Measurements from ENCODE around the gene LRRC52.

Gene LRRC52

GRCh38 chr1:165536016-165536415 is 7.8 kb upstream of the LRRC52 start:
- FAIRE-seq (no peak), DNase-seq (ENCODE audit: insufficient read length, low spot score) (no peak)
- TF ChIP-seq SPI1 (IDR thresholded peaks at IDR 0.05; ENCODE audit: low read depth, low read length) (no peak), TAF1 (IDR thresholded peaks at IDR 0.05; ENCODE audit: low read depth, low read length) (no peak), POLR2A (IDR thresholded peaks at IDR 0.05; ENCODE audit: low read depth, low read length) (no peak), POLR2AphosphoS5 (IDR thresholded peaks at IDR 0.05; ENCODE audit: low read depth, low read length) (no peak), POU2F2 (IDR thresholded peaks at IDR 0.05; ENCODE audit: low read depth, low read length) (no peak), PAX5 (IDR thresholded peaks at IDR 0.05; ENCODE audit: insufficient read depth, low read length, severe bottlenecking) (no peak)

- TF ChIP-seq TAF1 (IDR thresholded peaks at IDR 0.05; ENCODE audit: low read depth, low read length), result no peak
- TF ChIP-seq POLR2AphosphoS5 (IDR thresholded peaks at IDR 0.05; ENCODE audit: low read depth, low read length), result no peak
- no peak for TF ChIP-seq POLR2A (IDR thresholded peaks at IDR 0.05; ENCODE audit: low read depth, low read length)
- TF ChIP-seq SPI1 (IDR thresholded peaks at IDR 0.05; ENCODE audit: low read depth, low read length), result no peak
- TF ChIP-seq POU2F2 (IDR thresholded peaks at IDR 0.05; ENCODE audit: low read depth, low read length), result no peak
- no peak for TF ChIP-seq PAX5 (IDR thresholded peaks at IDR 0.05; ENCODE audit: insufficient read depth, low read length, severe bottlenecking)
- no peak for FAIRE-seq
- DNase-seq (ENCODE audit: insufficient read length, low spot score), result no peak
Measured at GRCh38 chr1:165537356-165538109, 6.3 kb upstream of the LRRC52 start.

- TF ChIP-seq POU2F2 (IDR thresholded peaks at IDR 0.05; ENCODE audit: low read depth, low read length) (no peak), SPI1 (IDR thresholded peaks at IDR 0.05; ENCODE audit: low read depth, low read length) (no peak), PAX5 (IDR thresholded peaks at IDR 0.05; ENCODE audit: insufficient read depth, low read length, severe bottlenecking) (no peak), POLR2A (IDR thresholded peaks at IDR 0.05; ENCODE audit: low read depth, low read length) (no peak), TAF1 (IDR thresholded peaks at IDR 0.05; ENCODE audit: low read depth, low read length) (no peak), POLR2AphosphoS5 (IDR thresholded peaks at IDR 0.05; ENCODE audit: low read depth, low read length) (no peak)
- DNase-seq (ENCODE audit: insufficient read length, low spot score), result no peak
- no peak for FAIRE-seq
Measured at GRCh38 chr1:165539306-165539705, 4.5 kb upstream of the LRRC52 start.

- no peak for TF ChIP-seq POLR2A (IDR thresholded peaks at IDR 0.05; ENCODE audit: low read depth, low read length)
- no peak for TF ChIP-seq POU2F2 (IDR thresholded peaks at IDR 0.05; ENCODE audit: low read depth, low read length)
- FAIRE-seq (no peak), DNase-seq (ENCODE audit: insufficient read length, low spot score) (no peak)
Measured at GRCh38 chr1:165539908-165540307, 3.9 kb upstream of the LRRC52 start.

GRCh38 chr1:165542015-165542631 is 1.7 kb upstream of the LRRC52 start:
- no peak for TF ChIP-seq TAF1 (IDR thresholded peaks at IDR 0.05; ENCODE audit: low read depth, low read length)
- no peak for TF ChIP-seq POLR2A (IDR thresholded peaks at IDR 0.05; ENCODE audit: low read depth, low read length)
- no peak for TF ChIP-seq PAX5 (IDR thresholded peaks at IDR 0.05; ENCODE audit: insufficient read depth, low read length, severe bottlenecking)
- TF ChIP-seq POLR2AphosphoS5 (IDR thresholded peaks at IDR 0.05; ENCODE audit: low read depth, low read length), result no peak
- no peak for TF ChIP-seq SPI1 (IDR thresholded peaks at IDR 0.05; ENCODE audit: low read depth, low read length)
- TF ChIP-seq POU2F2 (IDR thresholded peaks at IDR 0.05; ENCODE audit: low read depth, low read length), result no peak
- FAIRE-seq (no peak), DNase-seq (ENCODE audit: insufficient read length, low spot score) (no peak)

DNA sequence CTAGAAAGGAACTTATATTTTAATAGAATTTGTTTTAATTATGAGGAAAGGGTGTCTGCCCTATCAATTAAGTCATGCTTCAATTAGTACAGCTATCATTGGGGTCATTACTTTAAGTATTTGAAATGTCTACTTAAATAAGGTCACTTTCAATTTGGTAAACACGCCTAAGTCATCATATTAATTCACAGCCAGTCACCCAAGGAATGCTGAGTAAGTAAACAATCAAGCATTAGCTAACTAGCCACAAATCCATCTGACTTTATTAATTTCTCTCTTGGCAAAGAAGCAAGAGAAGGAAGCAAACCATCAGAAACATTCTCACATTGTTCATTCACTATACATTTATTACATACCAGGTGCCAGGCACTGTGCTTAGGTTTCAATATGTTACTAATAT is 1.2 kb upstream of the LRRC52 start:
- TF ChIP-seq PAX5 (IDR thresholded peaks at IDR 0.05; ENCODE audit: insufficient read depth, low read length, severe bottlenecking) (no peak), POU2F2 (IDR thresholded peaks at IDR 0.05; ENCODE audit: low read depth, low read length) (no peak), POLR2A (IDR thresholded peaks at IDR 0.05; ENCODE audit: low read depth, low read length) (no peak), POLR2AphosphoS5 (IDR thresholded peaks at IDR 0.05; ENCODE audit: low read depth, low read length) (no peak), TAF1 (IDR thresholded peaks at IDR 0.05; ENCODE audit: low read depth, low read length) (no peak), SPI1 (IDR thresholded peaks at IDR 0.05; ENCODE audit: low read depth, low read length) (no peak)
- FAIRE-seq, result no peak
- no peak for DNase-seq (ENCODE audit: insufficient read length, low spot score)

DNA sequence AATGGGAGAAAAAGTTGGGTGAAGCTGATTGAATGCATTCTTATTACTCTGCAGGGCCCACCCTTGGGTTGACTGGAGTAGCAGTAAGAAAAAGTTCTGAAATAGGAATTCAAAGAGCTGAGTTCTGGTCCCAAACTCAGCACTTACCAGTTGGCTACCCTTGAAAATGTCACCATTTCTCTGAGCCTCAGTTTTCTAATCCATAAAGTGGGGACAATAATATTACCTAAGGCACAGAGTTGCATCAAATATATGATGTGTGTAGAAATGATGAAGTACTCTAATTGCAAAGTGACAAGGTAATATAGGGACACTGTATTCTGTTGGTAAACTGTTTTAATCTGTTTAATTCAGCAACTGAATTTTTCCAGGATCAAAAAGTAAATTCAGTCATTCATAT is 1.2 kb downstream of the LRRC52 start:
- TF ChIP-seq PAX5 (IDR thresholded peaks at IDR 0.05; ENCODE audit: insufficient read depth, low read length, severe bottlenecking), result no peak
- no peak for TF ChIP-seq POU2F2 (IDR thresholded peaks at IDR 0.05; ENCODE audit: low read depth, low read length)
- no peak for TF ChIP-seq POLR2A (IDR thresholded peaks at IDR 0.05; ENCODE audit: low read depth, low read length)
- TF ChIP-seq SPI1 (IDR thresholded peaks at IDR 0.05; ENCODE audit: low read depth, low read length), result no peak
- no peak for TF ChIP-seq TAF1 (IDR thresholded peaks at IDR 0.05; ENCODE audit: low read depth, low read length)
- no peak for TF ChIP-seq POLR2AphosphoS5 (IDR thresholded peaks at IDR 0.05; ENCODE audit: low read depth, low read length)
- DNase-seq (ENCODE audit: insufficient read length, low spot score) (no peak), FAIRE-seq (no peak)

DNA sequence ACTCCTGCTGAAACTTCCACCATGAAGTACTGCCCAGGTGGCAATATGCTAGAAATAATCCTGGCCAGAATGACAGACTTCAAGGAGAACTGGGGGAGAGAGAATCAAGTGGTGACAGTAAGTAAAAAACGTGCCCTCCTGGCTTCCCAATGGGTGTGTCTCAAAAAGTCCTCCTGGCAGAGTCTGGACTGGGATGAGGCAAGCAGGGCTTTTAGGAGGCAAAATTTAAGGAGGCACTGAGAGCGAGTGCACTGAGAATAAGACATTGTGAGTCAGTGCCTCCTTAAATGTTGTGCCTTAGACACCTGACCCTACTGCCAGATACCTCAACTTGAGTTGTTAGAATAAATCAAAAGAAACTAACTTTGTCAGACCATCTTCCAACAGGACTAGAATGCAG is 2.2 kb downstream of the LRRC52 start:
- FAIRE-seq (no peak), DNase-seq (ENCODE audit: insufficient read length, low spot score) (no peak)
- TF ChIP-seq POU2F2 (IDR thresholded peaks at IDR 0.05; ENCODE audit: low read depth, low read length), result no peak
- TF ChIP-seq PAX5 (IDR thresholded peaks at IDR 0.05; ENCODE audit: insufficient read depth, low read length, severe bottlenecking), result no peak
- no peak for TF ChIP-seq TAF1 (IDR thresholded peaks at IDR 0.05; ENCODE audit: low read depth, low read length)
- TF ChIP-seq POLR2AphosphoS5 (IDR thresholded peaks at IDR 0.05; ENCODE audit: low read depth, low read length), result no peak
- TF ChIP-seq SPI1 (IDR thresholded peaks at IDR 0.05; ENCODE audit: low read depth, low read length), result no peak
- TF ChIP-seq POLR2A (IDR thresholded peaks at IDR 0.05; ENCODE audit: low read depth, low read length), result no peak

GRCh38 chr1:165549973-165550372 is 6.2 kb downstream of the LRRC52 start:
- DNase-seq (ENCODE audit: insufficient read length, low spot score), result no peak
- no peak for FAIRE-seq

More at GRCh38 chr1:165549973-165550372, 6.2 kb downstream of the LRRC52 start:
- TF ChIP-seq POLR2A (IDR thresholded peaks at IDR 0.05; ENCODE audit: low read depth, low read length) (no peak), POU2F2 (IDR thresholded peaks at IDR 0.05; ENCODE audit: low read depth, low read length) (no peak), POLR2AphosphoS5 (IDR thresholded peaks at IDR 0.05; ENCODE audit: low read depth, low read length) (no peak), TAF1 (IDR thresholded peaks at IDR 0.05; ENCODE audit: low read depth, low read length) (no peak), SPI1 (IDR thresholded peaks at IDR 0.05; ENCODE audit: low read depth, low read length) (no peak), PAX5 (IDR thresholded peaks at IDR 0.05; ENCODE audit: insufficient read depth, low read length, severe bottlenecking) (no peak)

Measured in GM12891 (cell line).